Activated CD4-positive, alpha-beta T cell treated with anti-CD3 and anti-CD28 coated beads, Interleukin-2, amount 50 U/mL, for 1 hour (primary cell): ENCODE data around the gene MBOAT2.
"Not testable (repeated sequence)": the region's sequence is repeated elsewhere in the genome, so short reads cannot be mapped to it uniquely, and the experiment has no call there.

Source experiments
- DNase-seq: peaks from one replicate; pipeline ENCODE4 v3.0.0-alpha.2; 2020

The MBOAT2 gene

DNA sequence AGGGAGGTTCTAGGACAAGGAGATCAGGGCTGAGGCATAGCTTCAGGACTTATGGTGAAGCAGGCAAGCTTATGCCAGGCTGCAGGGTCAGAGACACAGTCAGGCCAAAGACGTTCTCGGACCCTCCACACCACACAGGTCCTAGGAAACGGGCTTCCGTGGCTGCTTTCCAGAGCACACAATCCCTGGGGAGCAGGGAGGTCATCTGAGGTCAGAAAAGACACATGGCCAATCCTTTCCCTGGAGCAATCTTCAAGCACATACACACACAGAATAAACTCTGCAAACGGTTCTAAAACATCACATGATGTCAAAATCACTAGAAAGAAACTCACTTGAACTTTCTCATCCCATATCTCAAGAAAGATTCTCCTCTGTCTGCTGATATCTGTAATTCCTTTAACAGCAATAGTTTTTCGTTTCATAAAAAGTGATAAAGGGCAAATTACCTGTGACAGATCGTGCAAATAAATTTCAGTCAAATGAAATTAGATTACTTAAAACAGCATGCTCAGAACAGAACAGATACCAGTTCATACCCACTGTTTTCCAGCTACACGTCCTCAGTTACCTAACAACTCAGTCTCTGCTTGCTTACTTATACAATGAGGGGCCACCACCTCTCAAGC lies 63.9 kb downstream of the MBOAT2 start:
- DNase-seq, result no peak

DNA sequence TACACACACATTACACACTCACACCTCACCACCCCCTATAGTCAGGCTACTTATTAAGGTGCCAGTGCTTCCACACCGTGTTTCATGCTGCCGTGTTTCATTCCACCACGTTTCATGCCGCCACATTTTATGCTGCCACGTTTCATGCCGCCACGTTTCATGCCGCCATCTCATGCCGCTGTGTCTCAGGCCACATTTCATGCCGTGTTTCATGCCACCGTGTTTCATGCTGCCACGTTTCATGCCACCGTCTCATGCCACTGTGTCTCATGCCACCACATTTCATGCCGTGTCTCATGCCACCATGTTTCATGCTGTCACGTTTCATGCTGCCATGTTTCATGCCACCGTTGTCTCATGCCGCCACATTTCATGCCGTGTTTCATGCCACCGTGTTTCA lies 65.1 kb downstream of the MBOAT2 start:
- no peak for DNase-seq

DNA sequence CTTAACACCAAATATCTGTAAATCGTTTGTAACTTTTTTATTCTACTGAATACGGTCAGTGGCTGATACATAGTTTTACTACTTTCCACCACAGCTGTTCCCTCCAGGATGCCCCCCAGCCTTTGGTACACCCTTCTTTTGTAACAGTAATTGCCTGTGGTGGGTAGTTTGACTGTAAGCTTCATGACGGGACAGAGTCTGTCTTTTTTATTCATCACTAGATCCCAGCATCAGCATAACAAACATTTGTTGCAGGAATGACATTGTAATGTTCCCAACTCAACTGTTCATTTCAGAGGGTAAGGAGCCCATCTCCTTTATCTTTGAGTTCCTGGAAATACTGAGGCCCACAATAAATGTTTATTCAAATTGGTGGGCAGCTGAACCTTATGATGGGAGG lies 67.5 kb downstream of the MBOAT2 start:
- DNase-seq, result no peak

GRCh38 chr2:8934338-8934737 lies 69.1 kb downstream of the MBOAT2 start:
- no peak for DNase-seq

GRCh38 chr2:8932702-8933101 lies 70.8 kb downstream of the MBOAT2 start:
- no peak for DNase-seq

- not testable (repeated sequence) for DNase-seq
Measured at GRCh38 chr2:8930185-8930584, 73.3 kb downstream of the MBOAT2 start.

- DNase-seq, result no peak
Measured at GRCh38 chr2:8929128-8929527, 74.4 kb downstream of the MBOAT2 start.

GRCh38 chr2:8927510-8928455 lies 75.7 kb downstream of the MBOAT2 start:
- no peak for DNase-seq

GRCh38 chr2:8926356-8926755 lies 77.1 kb downstream of the MBOAT2 start:
- DNase-seq, result no peak

DNA sequence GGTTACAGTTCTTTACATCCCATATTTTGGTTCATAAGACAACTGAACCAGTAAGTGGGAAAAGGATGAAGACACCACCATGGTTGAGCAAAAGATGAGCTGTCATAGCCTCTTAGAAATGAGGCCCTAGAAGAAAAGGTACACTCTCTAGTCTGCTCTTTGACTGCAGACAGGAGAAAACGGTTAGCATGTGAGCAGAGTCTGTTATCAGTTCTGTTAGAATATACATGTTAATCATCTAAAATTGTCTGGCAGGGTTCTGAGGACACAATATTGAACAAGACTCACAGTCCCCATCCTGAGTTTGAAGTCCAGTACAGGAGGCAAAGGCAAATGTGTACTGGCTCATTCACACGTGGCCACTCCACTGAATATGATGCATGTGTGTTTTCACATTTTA lies 78.1 kb downstream of the MBOAT2 start:
- no peak for DNase-seq

DNA sequence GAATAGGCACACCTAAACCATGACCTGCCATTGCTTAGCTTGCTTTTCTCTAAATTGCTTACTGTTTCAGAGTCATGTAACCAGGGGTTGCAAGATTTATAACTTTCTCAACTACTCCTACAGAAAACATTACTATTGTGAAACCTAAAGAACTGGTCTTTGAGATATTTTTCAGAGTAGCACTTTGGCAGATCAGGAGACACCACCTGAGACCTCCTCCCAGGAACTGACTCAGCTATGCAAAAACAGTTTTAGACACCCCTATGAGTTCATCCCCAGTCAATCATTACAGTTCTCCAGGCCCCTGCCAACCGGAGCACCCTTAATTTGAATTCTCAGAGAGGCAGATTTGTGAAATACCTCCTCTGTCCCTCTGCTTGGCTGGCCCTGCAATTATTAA lies 80.3 kb downstream of the MBOAT2 start:
- no peak for DNase-seq

GRCh38 chr2:8922431-8922830 lies 81.1 kb downstream of the MBOAT2 start:
- no peak for DNase-seq

DNA sequence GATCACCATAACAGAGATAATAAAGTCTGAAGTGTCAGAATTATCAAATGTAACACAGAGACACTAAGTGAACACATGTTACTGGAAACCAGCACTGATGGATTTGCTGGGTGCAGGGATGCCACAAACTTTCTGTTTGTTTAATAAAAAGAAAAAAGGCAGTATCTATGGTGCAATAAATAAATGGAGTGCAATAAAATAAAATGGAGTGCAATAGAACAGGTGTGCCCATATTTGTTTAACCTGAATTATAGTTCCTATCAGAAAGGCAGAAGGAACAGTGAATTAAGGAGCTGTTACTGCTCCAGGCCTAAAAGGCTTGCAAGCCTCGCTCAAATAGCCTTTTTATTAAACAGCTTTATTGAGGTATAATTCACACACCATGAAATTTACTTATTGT lies 85.1 kb downstream of the MBOAT2 start:
- DNase-seq, result no peak

DNA sequence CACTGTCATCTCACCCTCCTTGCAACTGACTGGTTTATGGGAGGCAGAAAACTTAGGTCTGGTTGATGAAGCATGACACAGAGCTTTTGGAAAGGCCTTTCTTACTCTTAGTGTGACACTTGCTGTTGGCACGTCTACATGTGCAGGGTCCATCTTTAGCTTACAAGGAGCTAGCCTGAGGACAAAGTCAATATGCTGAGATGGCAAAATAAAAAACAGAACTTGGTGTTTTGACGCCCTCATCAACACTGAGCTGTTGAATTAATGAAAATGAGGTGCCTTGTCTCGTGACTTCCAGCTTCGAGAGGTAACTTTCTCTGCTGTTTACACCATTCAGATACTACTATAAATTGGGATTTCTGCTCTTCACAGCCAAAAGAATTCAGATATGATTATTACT lies 87.5 kb downstream of the MBOAT2 start:
- DNase-seq, result no peak

GRCh38 chr2:8913767-8914166 lies 89.7 kb downstream of the MBOAT2 start:
- DNase-seq, result not testable (repeated sequence)

- DNase-seq, result no peak
Measured at GRCh38 chr2:8907764-8908288, 95.7 kb downstream of the MBOAT2 start.

DNA sequence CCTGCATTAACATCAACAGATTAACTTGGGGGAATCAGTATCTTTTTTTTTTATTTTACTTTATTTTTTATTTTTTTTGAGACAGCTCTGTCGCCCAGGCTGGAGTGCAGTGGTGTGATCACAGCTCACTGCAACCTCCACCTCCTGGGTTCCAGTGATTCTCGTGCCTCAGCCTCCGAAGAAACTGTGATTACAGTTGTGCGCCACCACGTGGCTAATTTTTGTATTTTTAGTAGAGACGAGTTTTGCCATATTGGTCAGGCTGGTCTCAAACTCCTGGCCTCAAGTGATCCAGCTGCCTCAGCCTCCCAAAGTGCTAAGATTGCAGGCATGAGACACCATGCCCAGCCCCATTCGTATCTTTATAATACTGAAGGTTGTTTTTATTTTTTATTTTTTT lies 99.6 kb downstream of the MBOAT2 start:
- not testable (repeated sequence) for DNase-seq

GRCh38 chr2:8902757-8903156 lies 100.7 kb downstream of the MBOAT2 start:
- DNase-seq, result not testable (repeated sequence)

DNA sequence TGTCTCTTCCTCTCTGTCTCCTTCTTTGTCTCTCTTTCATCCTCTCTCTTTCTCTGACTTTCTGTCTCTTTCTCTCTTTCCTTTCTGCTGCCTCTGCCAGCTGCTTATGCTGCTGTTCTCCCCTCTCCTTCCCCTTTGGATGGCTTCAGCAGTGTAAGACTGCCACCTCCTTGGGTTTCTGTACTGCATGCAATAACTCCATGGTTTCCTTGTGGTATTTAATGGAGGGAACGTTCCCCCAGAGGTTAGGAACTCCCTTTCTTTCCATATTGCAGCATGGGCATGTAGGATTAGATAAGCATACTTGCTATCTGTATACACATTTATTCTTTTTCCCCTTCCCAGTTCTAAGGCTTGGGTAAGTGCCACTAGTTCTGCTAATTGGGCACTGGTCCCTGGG lies 106.3 kb downstream of the MBOAT2 start:
- DNase-seq, result not testable (repeated sequence)

DNA sequence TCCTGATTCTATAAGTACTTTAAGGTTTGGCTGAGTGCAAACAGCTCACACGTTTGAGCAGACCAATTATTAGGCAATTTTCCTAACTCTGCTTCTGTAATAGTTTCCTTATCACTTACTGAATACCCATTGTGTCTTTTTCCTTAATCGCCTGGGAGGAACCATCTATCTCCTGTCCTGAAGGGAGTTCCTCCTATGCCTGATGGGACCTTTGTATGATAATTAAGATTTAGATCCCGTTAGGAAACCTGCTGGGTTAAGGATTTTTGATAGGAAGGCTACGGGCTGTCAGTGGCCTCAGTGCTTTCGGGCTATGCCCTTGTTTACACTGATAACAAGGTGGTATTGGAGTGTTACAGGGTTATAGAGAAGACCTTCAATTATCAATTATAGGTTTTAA lies 106.8 kb downstream of the MBOAT2 start:
- not testable (repeated sequence) for DNase-seq

GRCh38 chr2:8895087-8895912 lies 108.2 kb downstream of the MBOAT2 start:
- not testable (repeated sequence) for DNase-seq

GRCh38 chr2:8893978-8894820 lies 109.3 kb downstream of the MBOAT2 start:
- DNase-seq, result no peak
